HG03175 (cell line): Measurements from ENCODE around the gene TTPAL.

ENCODE experiments used
- ATAC-seq: cut with Tn5 transposase; IDR thresholded peaks from one replicate; pipeline ENCODE4 v1.9.1; 2021; ENCODE audit warnings: mild to moderate bottlenecking, moderate library complexity; ENCODE audit not compliant: unreplicated experiment

Gene TTPAL

DNA sequence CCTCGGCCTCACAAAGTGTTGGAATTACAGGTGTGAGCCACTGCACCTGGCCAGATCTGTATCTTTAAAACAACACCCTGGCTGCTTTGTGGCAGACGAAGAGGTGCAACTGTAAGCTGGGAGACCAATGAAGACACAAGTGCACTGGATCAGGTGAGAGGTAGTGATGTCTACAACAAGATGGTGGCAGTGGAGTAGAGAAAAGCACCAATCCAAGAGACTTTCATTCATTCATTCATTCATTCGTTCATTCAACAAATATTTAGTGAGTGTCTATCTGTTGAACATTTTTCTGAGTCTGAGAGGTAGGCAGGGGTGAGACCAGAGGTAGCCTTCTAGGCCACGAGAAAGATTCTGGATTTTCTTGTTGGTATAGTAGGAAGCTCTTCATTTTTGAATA is 36.9 kb upstream of the TTPAL start:
- no peak for ATAC-seq

DNA sequence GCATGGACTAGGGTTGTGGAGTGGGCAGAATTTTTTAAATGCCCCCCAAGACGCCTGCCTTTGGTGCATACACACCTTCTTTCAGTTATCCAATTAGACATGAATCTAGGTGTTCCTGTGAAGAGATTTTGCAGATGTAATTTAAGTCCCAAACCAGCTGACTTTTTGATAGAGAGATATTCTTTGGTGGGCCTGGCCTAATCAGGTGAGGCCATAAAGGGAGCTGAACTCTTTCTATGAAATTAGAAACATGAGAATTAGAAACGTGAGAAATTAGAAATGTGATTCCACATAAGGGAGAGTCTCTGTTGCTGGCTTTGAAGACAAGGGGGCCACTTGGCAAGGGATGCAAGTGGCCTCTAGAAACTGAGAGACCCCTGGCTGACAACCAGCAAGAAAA is 36.4 kb upstream of the TTPAL start:
- ATAC-seq: no peak

DNA sequence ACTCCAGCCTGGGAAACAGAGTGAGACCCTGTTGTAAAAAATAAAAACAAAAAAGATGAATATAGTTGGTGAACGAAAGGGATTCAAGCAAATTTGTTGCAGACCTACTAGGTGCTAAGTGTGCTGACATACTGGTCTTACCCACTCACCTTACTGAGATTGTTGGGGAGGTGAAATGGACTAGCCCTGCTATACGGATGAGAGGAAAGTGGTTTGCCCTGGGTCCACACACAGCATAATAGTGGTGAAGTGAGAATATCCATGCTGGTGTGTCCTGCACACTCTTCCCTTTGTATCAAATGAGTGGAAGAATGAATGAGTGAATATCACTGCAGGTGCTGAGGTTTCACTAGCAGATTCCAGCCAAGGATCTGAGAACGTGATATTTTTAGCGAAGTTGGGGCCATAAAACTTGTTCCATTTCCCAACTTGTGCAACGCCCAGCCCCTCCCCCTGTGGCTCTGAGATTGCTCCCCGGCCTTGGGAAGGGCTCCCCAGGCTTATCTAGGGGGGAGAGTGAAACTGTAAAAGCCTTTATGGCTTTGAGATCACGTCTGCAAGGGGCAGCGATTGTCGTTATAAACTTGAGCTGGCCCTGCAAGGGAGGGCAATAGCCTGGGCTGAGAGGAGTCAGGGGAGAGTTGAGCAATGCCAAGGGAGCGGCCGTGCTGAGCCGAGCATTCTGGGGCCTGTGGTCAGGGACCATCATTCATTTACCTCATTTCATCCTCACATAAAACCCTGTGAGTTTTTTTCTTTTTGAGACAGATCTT is 33.2 kb upstream of the TTPAL start:
- no peak for ATAC-seq

DNA sequence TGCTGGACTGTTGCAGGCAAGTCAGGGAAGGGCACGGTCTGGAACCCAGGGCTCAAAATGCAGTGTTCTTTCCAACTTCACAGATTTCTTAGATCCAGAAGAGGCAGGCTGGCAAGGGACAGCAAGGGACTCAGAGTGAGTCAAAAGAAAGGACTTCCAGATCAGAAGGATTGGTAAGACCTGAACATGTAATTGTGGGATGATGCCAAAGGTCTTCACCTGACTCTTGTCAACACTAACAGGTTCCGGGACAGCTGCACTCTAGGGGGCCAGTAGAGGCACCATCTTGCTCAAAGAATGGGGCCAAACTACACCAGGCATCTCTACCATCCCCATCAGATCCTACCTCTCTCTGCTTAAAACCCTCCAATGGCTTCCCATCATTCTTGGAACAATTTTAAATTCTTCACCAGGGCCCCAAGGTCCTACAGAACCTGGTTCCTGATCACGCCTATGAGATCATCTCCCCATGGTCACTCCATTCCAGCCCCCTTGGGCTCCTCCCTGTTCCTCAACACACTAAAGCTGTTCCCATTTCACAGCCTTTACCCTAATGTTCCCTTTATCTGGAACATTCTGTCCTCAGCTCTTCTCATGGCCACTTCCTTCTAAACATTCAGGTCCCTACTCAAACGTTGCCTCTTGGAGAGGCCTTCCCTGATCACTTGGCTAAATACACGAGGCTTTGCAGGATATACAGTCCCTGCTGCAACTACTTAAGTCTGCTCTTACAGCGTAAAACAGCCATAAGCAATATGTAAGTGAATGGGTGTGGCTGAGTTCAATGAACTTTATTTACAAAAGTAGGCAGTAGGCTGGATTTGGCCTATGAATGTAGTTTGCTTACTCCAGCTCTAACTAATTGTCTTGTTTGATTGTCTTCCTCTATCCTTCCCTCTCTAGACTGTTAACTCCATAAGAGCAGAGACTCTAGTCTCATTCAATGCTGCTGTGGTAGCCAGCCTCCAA is 29.6 kb upstream of the TTPAL start:
- ATAC-seq: no peak

DNA sequence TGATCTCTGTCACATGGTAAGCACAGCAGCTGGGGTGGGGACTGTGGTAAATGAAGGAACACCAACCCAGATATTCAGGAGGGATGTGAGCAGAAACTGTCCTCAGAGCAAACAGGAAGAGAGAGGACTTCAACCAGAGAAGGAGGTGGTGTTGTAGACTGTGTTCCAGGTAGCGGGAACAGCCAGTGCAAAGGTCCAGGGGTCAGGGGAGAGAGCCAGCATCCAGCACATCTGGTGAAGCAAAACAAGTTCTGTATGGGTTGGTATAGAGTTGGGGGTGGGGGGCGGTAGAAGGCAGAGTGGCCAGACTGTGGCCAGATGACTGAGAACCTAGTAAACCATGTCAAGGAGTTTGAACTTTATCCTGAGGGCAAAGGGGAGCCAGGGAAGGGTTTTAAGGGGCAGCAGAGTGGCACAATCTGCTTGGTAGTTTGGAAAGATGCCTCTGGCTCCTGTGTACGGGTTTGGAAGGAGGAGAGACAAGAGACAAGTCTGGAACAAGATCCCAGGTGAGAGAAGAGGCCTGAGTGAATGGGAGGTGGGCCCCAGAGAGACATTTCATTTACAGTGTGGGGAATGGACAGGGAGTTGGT is 27.8 kb upstream of the TTPAL start:
- no peak for ATAC-seq

DNA sequence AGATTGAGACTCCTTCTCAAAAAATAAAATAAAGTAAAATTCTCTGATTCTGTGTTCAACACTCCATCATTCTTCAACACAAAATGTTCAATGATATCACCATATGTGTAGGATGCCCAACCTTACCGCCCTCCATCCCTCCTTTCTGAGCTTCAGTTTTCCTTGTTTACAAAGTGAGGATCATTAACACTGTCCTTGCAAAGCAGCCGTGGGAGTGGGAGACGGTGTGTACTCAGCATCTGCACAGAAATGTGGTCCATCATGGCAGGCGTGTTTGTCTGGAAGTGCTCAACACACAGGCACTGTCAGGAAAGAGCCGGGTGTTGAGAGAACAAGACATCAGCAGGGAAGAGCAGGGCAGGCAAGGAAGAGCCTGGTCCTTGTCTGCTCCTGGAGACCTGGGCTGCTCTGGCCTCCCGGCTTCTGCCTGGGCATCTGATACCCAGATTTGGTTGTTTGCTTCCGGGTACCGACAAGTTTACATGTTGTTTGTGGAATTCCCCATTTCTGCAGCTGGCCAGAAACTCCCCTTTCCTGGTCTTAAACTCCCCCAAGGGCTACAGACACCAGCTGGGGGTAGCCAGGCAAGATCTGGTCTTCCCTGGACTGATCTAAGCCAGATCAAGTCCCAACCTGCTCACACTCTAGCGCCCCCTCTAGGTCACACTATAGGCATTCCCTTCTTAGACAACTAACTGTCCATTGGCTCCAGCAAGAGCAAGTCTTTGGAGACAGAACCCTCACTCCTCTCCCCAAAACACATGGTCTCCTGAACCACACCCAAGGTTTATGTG is 26.7 kb upstream of the TTPAL start:
- ATAC-seq: no peak

DNA sequence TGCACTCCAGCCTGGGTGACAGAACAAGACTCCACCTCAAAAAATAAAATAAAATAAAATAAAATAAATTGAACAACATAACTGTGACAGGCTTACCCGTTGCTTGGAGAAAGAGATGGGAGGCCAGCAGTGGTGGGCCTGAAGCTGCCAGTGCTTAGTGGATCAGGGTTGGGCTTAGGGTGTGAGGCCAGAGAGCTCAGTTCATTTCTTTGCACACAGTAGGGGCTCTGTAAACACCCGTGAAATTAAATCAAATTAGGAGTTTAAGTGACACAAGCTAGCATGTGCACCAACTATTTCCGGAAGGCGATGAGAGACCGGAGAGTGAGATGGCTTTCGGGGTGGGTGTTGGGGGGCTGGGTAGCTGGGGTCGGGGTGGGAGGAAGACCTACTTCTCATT is 25.8 kb upstream of the TTPAL start:
- no peak for ATAC-seq

DNA sequence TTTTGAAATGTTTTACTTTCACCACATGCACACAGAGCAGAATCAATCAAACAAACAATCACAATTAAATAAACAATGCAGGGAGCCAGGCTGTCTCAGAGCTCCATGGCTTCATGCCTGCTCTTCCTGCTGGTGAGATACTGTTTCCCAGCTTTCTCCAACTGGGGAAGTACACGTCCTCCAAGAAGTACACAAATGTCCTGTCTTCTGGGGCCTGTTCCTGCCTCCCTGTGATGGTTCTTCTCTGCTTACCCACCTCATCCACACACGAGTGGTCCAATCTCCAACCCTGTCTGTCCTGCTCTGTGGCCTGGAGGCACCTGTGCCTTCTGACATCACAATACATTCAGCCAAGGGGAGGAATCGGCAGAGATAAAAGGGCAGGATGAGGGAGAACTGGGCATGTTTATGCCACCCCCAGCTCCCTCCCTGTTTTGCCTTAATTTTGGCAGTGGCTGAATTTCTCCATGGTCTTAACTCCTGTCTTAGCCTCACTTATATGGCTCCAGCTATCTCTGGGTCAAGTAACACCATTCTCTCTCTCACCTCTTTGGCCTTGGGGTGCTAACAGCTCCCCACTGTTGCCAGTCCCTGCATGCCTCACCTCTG is 25.3 kb upstream of the TTPAL start:
- no peak for ATAC-seq

DNA sequence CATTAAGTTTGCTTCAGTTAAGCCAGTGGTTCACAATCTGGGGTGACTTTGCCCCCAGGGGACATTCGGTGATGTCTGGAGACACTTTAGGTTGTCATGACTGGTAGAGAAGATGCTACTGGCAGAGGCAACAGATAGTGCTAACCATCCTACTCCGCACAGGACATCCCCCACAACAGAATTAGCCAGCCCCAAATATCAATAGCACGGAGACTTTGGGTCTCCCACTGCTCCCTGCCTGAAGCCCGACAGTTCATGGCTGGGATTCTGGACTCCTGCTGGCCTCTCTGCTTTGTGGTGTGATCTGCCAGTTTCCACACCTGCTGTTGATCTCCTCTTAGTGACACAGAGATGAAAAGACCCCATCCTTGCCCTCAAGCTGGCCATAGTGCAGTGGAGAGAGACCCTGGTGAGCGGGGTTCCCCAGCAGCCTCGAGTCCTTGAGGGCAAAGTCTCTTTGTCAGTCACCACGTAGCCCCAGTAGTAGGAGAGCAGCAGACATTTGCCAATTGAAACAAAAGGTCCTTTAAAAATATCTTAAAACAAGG is 24.7 kb upstream of the TTPAL start:
- no peak for ATAC-seq

DNA sequence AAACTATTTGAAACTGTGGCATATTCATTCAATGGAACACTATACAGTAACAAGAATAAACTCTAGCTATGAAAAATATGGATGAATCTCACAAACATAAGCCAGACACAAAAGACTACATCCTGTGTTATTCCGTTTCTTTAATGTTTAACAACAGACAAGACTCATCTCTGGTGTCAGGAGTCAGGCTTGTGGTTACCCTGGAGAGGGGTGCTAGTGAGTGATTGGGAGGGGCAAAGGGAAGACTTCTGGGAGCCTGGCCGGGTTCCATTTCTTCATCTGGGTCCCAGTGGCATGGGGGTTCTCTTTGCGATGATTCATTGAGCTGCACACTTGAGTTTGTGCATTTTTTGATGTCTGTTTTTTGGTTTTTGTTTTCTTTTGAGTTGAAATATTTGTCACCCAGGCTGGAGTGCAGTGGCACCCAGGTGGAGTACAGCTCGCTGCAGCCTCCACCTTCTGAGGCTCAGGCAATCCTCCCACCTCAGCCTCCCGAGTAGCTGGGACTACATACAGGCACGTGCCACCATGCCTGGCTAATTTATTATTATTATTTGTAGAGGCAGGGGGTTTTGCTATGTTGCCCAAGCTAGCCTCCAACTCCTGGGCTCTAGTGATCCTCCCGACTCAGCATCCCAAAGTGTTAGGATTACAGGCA is 21.2 kb upstream of the TTPAL start:
- ATAC-seq: no peak

DNA sequence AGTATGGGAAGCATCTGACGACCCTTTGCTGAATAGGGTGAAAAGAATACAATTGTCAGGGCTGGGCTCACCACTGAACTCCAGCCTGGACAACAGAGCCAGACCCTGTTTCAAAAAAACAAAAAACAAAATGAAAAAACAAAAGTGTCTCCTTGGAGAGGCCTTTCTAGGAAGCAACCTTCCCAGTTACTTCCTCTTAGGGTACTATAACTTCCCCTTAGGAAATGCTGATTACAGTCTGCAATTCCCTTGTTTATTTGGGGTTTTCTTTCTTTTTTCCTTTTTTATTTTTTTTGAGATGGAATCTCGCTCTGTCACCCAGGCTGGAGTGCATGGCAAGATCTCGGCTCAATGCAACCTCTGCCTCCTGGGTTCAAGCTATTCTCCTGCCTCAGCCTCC is 20.5 kb upstream of the TTPAL start:
- no peak for ATAC-seq

DNA sequence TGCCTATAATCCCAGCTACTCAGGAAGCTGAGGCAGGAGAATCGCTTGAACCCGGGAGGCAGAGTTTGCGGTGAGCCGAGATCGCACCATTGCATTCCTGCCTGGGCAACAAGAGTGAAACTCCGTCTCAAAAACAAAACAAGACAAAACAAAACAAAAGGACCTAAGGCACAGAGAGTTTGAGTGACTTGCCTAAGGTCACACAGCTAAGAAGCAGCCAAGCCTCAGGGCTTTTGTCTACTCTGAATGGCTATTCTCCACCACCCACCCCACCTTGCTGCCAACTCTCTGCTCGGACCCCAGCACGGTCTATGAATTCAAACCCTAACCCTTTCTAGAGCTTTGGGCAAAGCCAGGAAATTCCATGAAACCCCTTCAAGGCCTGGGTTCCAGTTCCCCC is 19.1 kb upstream of the TTPAL start:
- no peak for ATAC-seq

DNA sequence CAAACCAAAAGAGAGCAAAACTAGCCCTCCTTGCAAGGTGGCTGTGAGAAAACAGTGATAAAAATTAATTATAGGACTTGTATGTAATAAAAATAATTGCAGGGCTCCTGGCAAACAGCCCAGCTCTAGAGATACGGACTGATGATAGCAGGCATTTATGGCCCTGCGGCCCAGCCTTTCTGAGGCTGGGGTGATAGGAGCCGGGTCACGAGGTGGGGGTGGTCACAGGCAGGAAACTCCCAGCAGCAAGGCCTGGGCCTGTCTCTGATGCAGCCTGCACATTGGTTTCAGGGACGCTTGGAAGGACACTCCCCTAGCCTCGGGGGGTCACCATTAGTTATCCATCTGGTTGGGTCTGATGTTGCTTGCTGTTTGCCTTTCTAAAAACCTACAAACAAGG is 18.7 kb upstream of the TTPAL start:
- ATAC-seq: no peak

DNA sequence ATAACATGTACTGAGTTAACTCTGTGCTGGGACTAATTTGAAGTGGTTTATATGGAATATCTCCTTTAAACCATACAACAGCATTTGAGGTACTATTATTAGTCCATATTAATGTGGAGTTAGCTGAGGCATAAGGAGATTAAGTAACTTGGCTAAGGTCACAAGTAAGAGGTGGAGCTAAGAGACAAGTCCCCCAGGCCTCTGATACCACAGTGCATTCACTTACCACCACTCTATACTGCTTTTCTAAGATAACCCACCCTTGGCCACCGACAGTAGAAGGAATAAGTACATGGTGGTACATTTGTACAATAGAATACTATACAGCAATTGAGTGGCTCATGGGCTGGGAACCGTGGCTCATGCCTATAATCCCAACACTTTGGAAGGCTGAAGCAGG is 16.4 kb upstream of the TTPAL start:
- no peak for ATAC-seq

DNA sequence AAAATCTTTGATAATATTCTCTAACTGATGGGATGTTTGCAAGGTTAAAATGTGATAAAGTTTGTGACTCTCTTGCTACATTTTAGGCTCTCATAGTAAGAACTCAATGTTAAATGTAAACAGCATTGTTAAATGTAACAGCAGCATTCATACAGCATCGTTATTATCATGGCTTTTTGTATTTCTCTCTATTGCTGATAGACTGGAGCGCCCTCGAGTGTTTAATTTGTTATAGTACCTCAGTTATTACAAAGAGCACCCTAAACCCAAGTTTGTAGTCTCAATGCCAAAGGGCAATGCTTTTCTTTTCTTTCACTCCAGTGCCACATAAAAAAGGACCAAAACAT is 14.9 kb upstream of the TTPAL start:
- no peak for ATAC-seq

DNA sequence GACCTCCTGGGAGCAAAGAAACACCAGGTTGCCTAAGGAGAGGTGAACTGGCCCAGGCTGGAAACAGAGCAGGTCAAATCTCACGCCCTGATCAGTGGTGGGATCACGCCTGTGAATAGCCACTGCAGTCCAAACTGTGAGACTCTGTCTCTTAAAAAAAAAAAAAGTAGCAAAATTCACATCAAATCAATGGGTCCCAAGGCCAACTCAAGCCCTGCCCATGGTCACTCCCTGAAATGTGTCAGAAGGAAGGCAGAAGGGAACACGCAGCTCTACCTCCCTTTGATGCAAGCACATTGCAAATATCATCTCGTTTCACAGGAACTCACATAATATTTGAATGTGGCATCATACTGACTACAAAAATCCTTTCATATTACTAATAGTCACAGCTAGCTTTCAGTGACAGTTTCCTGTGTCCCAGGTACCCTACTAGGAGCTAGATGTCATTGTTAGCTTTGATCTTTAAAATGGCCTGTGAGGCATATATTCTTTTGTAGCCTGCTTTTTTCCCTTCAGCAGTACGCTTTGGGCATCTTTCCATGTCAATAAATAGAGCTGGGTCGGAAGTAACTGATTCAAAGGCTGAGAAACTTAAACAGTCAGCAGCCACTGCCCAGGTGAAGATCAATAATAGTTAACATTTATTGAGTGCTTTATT is 14.4 kb upstream of the TTPAL start:
- no peak for ATAC-seq

DNA sequence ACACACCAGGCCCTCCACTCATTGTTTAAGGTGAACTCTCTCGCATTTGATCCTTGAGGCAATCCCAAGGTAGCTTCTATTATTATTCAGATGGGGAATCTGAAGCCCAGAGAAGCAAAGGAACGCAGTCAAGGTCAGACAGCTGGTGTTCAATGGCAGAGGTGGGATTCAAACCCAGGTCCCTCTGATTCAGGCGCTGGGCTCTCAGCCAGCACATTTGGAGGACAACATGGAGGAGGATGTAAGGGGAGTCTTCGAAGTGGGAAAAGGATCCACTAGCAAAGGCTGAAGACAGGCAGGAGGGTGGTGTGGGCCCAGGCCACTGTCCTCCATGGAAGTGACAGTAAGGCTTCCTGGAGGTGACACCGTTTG is 13.9 kb upstream of the TTPAL start:
- no peak for ATAC-seq

DNA sequence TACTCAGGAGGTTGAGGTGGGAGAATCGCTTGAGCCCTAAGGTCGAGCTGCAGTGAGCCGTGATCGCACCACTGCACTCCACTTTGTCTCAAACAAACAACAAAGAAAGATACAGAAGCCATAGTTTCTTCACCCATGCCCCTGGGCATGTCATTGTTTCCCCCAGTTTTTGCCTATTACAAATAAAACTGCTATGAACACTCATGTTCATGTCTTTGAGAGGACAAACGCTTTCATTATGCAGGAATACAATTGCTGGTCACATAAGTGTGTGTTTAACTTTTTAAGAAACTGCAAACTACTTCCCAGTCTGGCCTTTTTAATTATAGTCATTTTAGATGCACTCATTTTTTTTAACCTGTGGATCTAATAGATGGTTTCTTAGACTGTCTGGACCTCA is 12.2 kb upstream of the TTPAL start:
- ATAC-seq: no peak

DNA sequence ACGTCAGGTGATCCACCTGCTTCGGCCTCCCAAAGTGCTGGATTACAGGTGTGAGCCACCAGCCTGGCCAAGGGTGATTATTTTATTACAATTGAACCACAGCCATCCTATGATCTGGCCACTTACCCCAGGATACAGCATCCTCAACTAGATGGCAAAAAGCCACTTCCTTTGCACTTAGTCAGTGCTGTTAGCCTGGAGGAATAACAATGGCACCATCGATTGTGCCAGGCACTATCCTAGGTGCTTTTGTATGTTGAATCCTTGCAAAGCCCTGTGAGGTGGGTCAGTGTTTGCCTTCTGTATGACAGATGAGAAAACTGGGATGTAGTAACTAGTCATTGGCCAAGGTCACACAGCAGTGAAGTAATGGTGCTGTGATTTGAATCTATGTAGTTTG is 11.2 kb upstream of the TTPAL start:
- no peak for ATAC-seq
